Spleen (tissue), 13 donors: Measurements from ENCODE around the gene SPANXD. TPM values are rescaled to one million over a fixed set of nuclear protein-coding genes. Genes with fewer than 3 reads are reported as not detected.
"Not testable (repeated sequence)": the region's sequence is repeated elsewhere in the genome, so short reads cannot be mapped to it uniquely, and the experiment has no call there.

ENCODE experiments used
- DNase-seq: peaks from one replicate; pipeline ENCODE4 v3.0.0-alpha.2; 2020
- H3K27ac ChIP-seq, 8 donors: fragments of 200-600 bp; sonication (generic) in 7 of 8; 1 replicate in 4 of 8; 2 replicates in 4 of 8; pipeline versions ENCODE4 v1.5.0 to v1.8.0; 2016 to 2021; ENCODE audit warnings: inconsistent platforms in 4 of 8, mild to moderate bottlenecking in 4 of 8, moderate library complexity in 1 of 8
- H3K27me3 ChIP-seq, 7 donors: fragments of 200-600 bp; sonication (generic) in 6 of 7; replicated peaks in 1 of 7; 1 replicate in 4 of 7; 2 replicates in 3 of 7; pipeline versions ENCODE4 v1.5.0 to v1.8.0; 2016 to 2021; ENCODE audit warnings: inconsistent platforms in 3 of 7, mild to moderate bottlenecking in 1 of 7
- H3K36me3 ChIP-seq, 6 donors: fragments of 200-600 bp; sonication (generic) in 5 of 6; 1 replicate in 4 of 6; 2 replicates in 2 of 6; pipeline versions ENCODE4 v1.5.0 to v1.8.0; 2016 to 2021; ENCODE audit warnings: inconsistent platforms in 2 of 6
- H3K4me1 ChIP-seq, 6 donors: fragments of 200-600 bp; sonication (generic) in 5 of 6; 1 replicate in 3 of 6; 2 replicates in 3 of 6; pipeline versions ENCODE4 v1.5.0 to v1.8.0; 2016 to 2021; ENCODE audit warnings: inconsistent platforms in 3 of 6
- H3K4me3 ChIP-seq, 8 donors: fragments of 200-600 bp; sonication (generic) in 7 of 8; 1 replicate in 4 of 8; 2 replicates in 4 of 8; pipeline versions ENCODE4 v1.5.0 to v1.8.0; 2016 to 2021; ENCODE audit warnings: inconsistent platforms in 4 of 8, mild to moderate bottlenecking in 4 of 8, moderate library complexity in 2 of 8
- H3K9me3 ChIP-seq, 8 donors: fragments of 200-600 bp; sonication (generic) in 7 of 8; 1 replicate in 4 of 8; 2 replicates in 4 of 8; pipeline versions ENCODE4 v1.5.0 to v1.8.0; 2016 to 2021; ENCODE audit warnings: inconsistent platforms in 4 of 8
- POLR2A ChIP-seq, 3 donors: fragments of 450-650 bp; IDR thresholded peaks; one replicate each; pipeline ENCODE4 v1.5.1; 2017; ENCODE audit warnings: antibody characterized with exemption in 3 of 3, mild to moderate bottlenecking in 1 of 3
- POLR2AphosphoS5 ChIP-seq, 3 donors: sonication (generic); formaldehyde crosslinking; IDR thresholded peaks; one replicate each; pipeline ENCODE4 v1.5.1; 2017; ENCODE audit warnings: antibody characterized with exemption in 3 of 3
- WGBS, 5 donors: extraction: QIAGEN DNeasy Blood & Tissue Kit in 3 of 5; methylation state at CpG; one replicate each; pipeline versions ENCODE4 v1.1.5 to v1.1.7; 2013 to 2018; 5-methylcytosine and 5-hydroxymethylcytosine counted together
- intact Hi-C: fragments of 100-400 bp; cut with DNase I; formaldehyde crosslinking; loops from one replicate; pipeline ENCODE4 v1.15.0; 2023; ENCODE audit warnings: low total_unique reads
- long read RNA-seq, 2 donors: transcript quantifications; one replicate each; lab custom pipeline, GENCODE V29; 2026
- polyA plus RNA-seq, 3 donors: library from polyadenylated mRNA; stranded (reverse); fragments of 200-250 nt; gene quantifications; one replicate each; pipeline ENCODE4 v1.2.1, GENCODE V29; 2013
- total RNA-seq, 7 donors: library from RNA; depleted of rRNA in 3 of 7; stranded (reverse); fragments of >200 nt in 3 of 7; fragmentation: NEBNext Ultra II Directional in 4 of 7; extraction: Animal tissue kit (Norgen Biotek cat#: 25700) in 4 of 7; gene quantifications; one replicate each; pipeline versions ENCODE4 v1.1.0 to v1.2.1, GENCODE V29; 2016 to 2021
- TF ChIP-seq, protein P1 (sequence below), 11 experiments: fragments of 200-600 bp in 7 of 11; fragments of 450-650 bp in 4 of 11; sonication (generic) in 4 of 11; IDR thresholded peaks in 8 of 11; conservative IDR thresholded peaks in 3 of 11; 1 replicate in 7 of 11; 2 replicates in 4 of 11; pipeline versions ENCODE4 v1.4.0 to v1.8.0; 2016 to 2021; ENCODE audit warnings: antibody characterized with exemption in 11 of 11, inconsistent platforms in 4 of 11, mild to moderate bottlenecking in 1 of 11
- donor health status: healthy with polysubstance abuse.
- donor health status: DM: no; HTN: no; CAD: no; lungs with moderate emphysema.
- donor health status: DM: no; HTN: no; CAD: no.
- donor health status: Bipolar disorder and iron deficiency.
- donor health status: healthy.
- donor health status: DM: no; HTN: no; CAD: no.
- donor health status: DM: yes; HTN: yes; CAD: no.

The SPANXD gene, protein sequence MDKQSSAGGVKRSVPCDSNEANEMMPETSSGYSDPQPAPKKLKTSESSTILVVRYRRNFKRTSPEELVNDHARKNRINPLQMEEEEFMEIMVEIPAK
- total RNA-seq: not detected
- not detected for polyA plus RNA-seq
- long read RNA-seq, donor 1: 0 reads
- long read RNA-seq, donor 2: 0 reads

DNA sequence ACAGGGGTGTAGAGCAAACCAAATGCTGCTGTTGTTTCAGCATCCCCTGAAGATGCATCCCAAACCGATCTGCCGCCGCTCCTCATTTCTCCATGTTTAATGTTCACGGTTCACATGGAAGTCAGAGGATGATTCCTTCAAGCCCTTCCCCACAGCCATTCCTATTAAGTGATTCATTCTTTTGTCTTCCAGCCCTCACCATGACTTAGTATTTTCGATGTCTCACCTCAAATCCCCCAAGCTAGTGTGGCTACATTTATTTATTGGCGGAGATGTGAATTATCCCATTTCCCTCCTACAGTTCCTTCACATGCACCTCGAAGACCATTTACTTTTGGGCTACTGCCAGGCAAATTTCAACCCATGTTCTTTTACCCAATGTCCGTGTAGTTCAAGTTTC lies at the start of gene SPANXD:
Gene SPANXD (minus strand): TSS at position 101 of the 400 bp plus-strand sequence. CDS start 334 bp downstream, outside the sequence.
- intact Hi-C loops, H3K9me3 ChIP-seq, H3K4me3 ChIP-seq, DNase-seq, H3K27me3 ChIP-seq, H3K4me1 ChIP-seq, H3K36me3 ChIP-seq, H3K27ac ChIP-seq: not testable (repeated sequence)
- 47 to 74% (median 69%) methylated on average over 1 to 2 of the region's 8 CpGs; no CpG with 5 or more reads in 2 of the 5 donors for WGBS, 5 donors

DNA sequence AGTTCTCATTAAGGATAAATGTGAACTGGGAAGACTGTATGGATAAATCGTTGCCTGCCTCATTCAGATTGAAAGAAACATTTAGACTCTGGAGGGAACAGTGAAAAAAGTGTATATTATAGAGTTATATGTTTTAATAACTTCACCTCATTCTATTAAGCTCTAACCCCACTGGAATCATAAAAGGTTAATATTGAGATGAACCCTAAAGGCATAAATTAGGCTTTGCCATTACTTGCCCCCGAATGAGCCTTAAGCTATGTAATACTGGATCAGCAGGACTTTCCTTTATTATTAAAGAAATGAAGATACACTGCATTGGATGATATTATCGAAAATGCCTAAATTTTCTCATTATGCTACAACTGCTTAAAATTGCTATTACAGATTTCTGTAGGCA lies 44.1 kb upstream of the SPANXD start:
- intact Hi-C loops: no loop called here

DNA sequence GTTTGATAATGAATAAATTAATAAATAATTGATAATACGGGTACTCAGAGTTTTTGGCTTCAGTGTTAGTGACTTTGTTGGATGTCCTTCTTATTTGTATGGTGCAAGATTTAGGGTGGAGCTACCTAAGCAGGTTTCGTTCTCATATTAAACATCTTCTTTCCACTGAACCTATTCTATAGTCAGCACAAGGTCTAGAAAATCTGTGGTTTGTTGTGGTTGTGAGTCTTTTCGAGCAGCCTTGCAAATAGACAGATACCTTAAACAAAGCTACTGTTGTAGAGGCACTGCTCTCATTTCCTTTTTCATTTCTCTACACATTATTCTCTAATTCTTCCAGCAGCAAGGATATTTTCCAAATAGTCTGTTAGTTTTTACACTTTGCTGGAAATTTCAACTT lies 38.1 kb upstream of the SPANXD start:
- no peak overlapping the region for H3K4me3 ChIP-seq
- WGBS, 5 donors: 64 to 82% (median 78%) methylated on average over 3 of the region's 3 CpGs
- H3K9me3 ChIP-seq: no peaks in the 10 kb centered on the region
- H3K27ac ChIP-seq: no peak overlapping the region
- no peaks in the 10 kb centered on the region for H3K36me3 ChIP-seq
- H3K4me1 ChIP-seq: no peaks in the 10 kb centered on the region
- H3K27me3 ChIP-seq: no peaks in the 10 kb centered on the region
- intact Hi-C loops: no loop called here
- no peak for DNase-seq
- no peak for TF ChIP-seq POLR2A (IDR thresholded peaks at IDR 0.05)
- TF ChIP-seq POLR2AphosphoS5 (IDR thresholded peaks at IDR 0.05): no peak
- TF ChIP-seq, protein P1, sequence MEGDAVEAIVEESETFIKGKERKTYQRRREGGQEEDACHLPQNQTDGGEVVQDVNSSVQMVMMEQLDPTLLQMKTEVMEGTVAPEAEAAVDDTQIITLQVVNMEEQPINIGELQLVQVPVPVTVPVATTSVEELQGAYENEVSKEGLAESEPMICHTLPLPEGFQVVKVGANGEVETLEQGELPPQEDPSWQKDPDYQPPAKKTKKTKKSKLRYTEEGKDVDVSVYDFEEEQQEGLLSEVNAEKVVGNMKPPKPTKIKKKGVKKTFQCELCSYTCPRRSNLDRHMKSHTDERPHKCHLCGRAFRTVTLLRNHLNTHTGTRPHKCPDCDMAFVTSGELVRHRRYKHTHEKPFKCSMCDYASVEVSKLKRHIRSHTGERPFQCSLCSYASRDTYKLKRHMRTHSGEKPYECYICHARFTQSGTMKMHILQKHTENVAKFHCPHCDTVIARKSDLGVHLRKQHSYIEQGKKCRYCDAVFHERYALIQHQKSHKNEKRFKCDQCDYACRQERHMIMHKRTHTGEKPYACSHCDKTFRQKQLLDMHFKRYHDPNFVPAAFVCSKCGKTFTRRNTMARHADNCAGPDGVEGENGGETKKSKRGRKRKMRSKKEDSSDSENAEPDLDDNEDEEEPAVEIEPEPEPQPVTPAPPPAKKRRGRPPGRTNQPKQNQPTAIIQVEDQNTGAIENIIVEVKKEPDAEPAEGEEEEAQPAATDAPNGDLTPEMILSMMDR (IDR thresholded peaks at IDR 0.05 in 8 of 11, conservative IDR thresholded peaks at IDR 0.05 in 3 of 11): no peak

More for the DNA sequence above, 44.1 kb upstream of the SPANXD start:
- DNase-seq: no peak
- no peak overlapping the region for H3K4me3 ChIP-seq
- H3K27me3 ChIP-seq: no peaks in the 10 kb centered on the region
- WGBS, 5 donors: 63 to 83% (median 70%) methylated on average over 3 of the region's 3 CpGs
- no peak overlapping the region for H3K27ac ChIP-seq
- H3K4me1 ChIP-seq: no peaks in the 10 kb centered on the region
- H3K9me3 ChIP-seq: peaks cover 0 to 13% (median 0%) of the 10 kb centered on the region in 8 donors
- no peaks in the 10 kb centered on the region for H3K36me3 ChIP-seq
- no peak for TF ChIP-seq POLR2A (IDR thresholded peaks at IDR 0.05)

DNA sequence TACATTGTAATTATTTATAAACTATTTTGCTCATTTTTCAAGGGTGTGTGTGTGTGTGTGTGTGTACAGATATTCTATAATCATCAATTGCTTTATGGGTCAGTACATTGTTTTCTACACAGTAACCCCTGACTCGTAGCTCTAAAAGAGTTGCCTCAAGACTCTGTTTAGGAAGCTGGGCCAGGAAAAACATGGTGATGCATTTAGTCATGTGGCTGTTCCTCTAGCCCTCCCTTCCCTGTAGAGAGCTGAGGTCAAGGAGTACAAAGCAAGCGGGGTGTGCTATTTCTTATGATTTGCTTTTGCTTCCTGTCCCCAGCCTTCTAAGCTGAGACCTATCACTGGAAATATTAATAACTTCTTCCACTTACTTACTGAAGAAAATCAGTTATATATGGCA lies 34.8 kb upstream of the SPANXD start:
- no peak for DNase-seq
- Histone ChIP-seq H3K27me3 (no peaks in the 10 kb centered on the region), H3K36me3 (no peaks in the 10 kb centered on the region), H3K4me1 (no peaks in the 10 kb centered on the region), H3K27ac (no peak overlapping the region), H3K4me3 (no peak overlapping the region), H3K9me3 (no peaks in the 10 kb centered on the region)
- intact Hi-C loops: no loop called here
- TF ChIP-seq POLR2A (IDR thresholded peaks at IDR 0.05) (no peak), POLR2AphosphoS5 (IDR thresholded peaks at IDR 0.05) (no peak)
- TF ChIP-seq, protein P1 (IDR thresholded peaks at IDR 0.05 in 8 of 11, conservative IDR thresholded peaks at IDR 0.05 in 3 of 11): no peak
- 29 to 49% (median 38%) methylated on average over 2 of the region's 2 CpGs for WGBS, 5 donors

DNA sequence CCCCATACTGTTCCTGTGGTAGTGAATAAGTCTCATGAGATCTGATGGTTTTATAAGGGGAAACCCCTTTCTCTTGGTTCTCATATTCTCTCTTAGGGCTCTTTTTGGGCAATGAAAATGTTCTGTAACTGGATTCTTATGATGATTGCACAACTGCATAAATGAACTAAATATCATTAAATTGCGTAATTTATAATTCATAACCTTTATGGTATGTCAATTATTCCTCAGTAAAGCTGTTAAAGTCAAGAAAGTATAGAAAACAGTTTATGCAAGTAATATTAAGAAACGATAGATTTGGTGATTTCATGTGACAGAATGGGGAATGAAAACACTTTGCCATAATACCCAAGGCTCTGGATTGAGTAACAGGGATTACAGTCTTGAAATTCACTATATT lies 33.5 kb upstream of the SPANXD start:
- Histone ChIP-seq H3K4me3 (no peak overlapping the region), H3K9me3 (no peaks in the 10 kb centered on the region), H3K27ac (no peak overlapping the region), H3K4me1 (no peaks in the 10 kb centered on the region), H3K27me3 (no peaks in the 10 kb centered on the region), H3K36me3 (no peaks in the 10 kb centered on the region)
- TF ChIP-seq POLR2A (IDR thresholded peaks at IDR 0.05): no peak
- no peak for TF ChIP-seq POLR2AphosphoS5 (IDR thresholded peaks at IDR 0.05)
- TF ChIP-seq, protein P1 (IDR thresholded peaks at IDR 0.05 in 8 of 11, conservative IDR thresholded peaks at IDR 0.05 in 3 of 11): no peak
- 57 to 87% (median 68%) methylated on average over 2 of the region's 2 CpGs for WGBS, 5 donors
- intact Hi-C loops: no loop called here
- DNase-seq: no peak
